HFF-Myc (cell line): ENCODE measurements around the gene FMNL2.

Experiments
- DNase-seq: peaks from one replicate; pipeline ENCODE4 v3.0.0-alpha.2; 2011; ENCODE audit warnings: low read depth; ENCODE audit errors: extremely low read depth
- H3K4me3 ChIP-seq: replicated peaks from 2 replicates; pipeline ENCODE4 v1.5.1; 2011; ENCODE audit warnings: low read depth, mild to moderate bottlenecking, control low read depth, low read length
- TF ChIP-seq, protein P1 (sequence below): IDR thresholded peaks from 2 replicates; pipeline ENCODE4 v1.5.1; 2012; ENCODE audit warnings: mild to moderate bottlenecking, low read depth, low read length, control low read depth; ENCODE audit errors: missing control alignments

The FMNL2 gene

GRCh38 chr2:152583512-152584229 lies 248.7 kb downstream of the FMNL2 start:
- DNase-seq: no peak
- no peak overlapping the region for H3K4me3 ChIP-seq
- TF ChIP-seq, protein P1, sequence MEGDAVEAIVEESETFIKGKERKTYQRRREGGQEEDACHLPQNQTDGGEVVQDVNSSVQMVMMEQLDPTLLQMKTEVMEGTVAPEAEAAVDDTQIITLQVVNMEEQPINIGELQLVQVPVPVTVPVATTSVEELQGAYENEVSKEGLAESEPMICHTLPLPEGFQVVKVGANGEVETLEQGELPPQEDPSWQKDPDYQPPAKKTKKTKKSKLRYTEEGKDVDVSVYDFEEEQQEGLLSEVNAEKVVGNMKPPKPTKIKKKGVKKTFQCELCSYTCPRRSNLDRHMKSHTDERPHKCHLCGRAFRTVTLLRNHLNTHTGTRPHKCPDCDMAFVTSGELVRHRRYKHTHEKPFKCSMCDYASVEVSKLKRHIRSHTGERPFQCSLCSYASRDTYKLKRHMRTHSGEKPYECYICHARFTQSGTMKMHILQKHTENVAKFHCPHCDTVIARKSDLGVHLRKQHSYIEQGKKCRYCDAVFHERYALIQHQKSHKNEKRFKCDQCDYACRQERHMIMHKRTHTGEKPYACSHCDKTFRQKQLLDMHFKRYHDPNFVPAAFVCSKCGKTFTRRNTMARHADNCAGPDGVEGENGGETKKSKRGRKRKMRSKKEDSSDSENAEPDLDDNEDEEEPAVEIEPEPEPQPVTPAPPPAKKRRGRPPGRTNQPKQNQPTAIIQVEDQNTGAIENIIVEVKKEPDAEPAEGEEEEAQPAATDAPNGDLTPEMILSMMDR: no peak

GRCh38 chr2:152584301-152584700 lies 249.3 kb downstream of the FMNL2 start:
- H3K4me3 ChIP-seq: no peak overlapping the region
- TF ChIP-seq, protein P1: no peak
- DNase-seq: no peak

- DNase-seq: peak; percentile 99
- H3K4me3 ChIP-seq: no peak overlapping the region
These were observed 251.0 kb downstream of the FMNL2 start for GRCh38 chr2:152585830-152586484.

DNA sequence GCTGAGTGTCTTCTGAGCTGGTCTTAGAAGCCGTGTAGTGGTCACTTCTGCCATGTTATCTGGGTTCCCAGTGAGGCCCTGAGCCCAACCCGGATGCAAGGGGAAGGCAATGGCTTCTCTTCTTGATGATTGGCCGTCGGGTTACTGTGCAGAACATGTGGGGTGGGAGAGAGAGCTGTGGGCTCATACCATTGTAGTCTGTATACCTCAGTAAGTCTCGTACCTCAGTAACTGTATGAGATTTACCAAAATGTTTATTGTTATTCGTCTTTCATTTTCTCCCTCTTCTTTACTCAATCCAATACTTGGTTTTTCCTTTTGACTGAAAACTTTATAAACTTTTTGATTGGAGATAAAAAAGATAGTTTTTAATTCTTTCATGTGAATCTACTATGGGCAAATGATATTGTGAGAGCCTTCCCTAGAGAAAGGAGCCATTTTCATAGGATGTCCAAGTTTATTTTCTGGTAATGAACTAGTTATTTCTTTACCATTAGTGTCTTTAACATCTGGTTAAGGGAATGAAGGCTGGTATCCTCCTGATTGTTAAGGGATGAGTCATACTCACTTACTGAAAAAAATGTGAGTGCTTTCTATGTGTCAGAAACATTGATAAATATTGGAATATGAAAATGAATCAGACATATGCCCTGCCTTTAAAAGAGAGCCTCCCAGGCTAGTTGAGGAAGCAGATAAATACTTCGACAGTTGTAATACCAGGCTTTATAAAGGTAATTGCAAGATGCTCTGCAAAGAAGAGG lies 252.4 kb downstream of the FMNL2 start:
- TF ChIP-seq, protein P1: no peak
- no peak for DNase-seq

More at GRCh38 chr2:152585830-152586484, 251.0 kb downstream of the FMNL2 start:
- TF ChIP-seq, protein P1: no peak

DNA sequence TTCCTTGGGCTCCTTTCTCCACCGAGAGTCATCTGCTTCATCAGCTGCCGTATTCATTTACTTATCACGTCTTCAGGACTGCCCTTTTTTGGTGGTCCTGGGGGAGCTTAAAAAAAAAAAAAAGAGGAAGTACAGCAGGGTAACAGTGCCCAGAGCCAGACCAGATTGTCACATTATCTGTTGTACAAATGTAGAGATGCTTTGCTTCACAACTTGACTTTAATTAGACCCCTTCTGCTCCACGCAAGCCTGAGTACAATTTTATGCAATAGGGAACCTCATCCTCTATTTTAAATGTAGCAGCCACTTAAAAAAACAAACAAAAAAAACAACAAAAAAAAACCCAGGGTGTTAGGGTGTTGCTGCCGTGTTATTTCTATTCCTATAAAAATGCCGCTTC lies 254.0 kb downstream of the FMNL2 start:
- no peak overlapping the region for H3K4me3 ChIP-seq
- DNase-seq: no peak
- TF ChIP-seq, protein P1: no peak

More for the DNA sequence above, 252.4 kb downstream of the FMNL2 start:
- H3K4me3 ChIP-seq: no peak overlapping the region

GRCh38 chr2:152594022-152594766 lies 259.2 kb downstream of the FMNL2 start:
- no peak overlapping the region for H3K4me3 ChIP-seq
- TF ChIP-seq, protein P1: no peak
- DNase-seq: no peak
